Glomerular visceral epithelial cell (primary cell): ENCODE results near the gene MYCT1.
A peak's percentile ranks its signal among the peaks of the same experiment; 100 is the strongest.

Experiments used
- DNase-seq: peaks from one replicate; pipeline ENCODE4 v3.0.0-alpha.2; 2016; ENCODE audit errors: extremely low spot score

Gene MYCT1

GRCh38 chr6:152721956-152722355 lies 24.3 kb downstream of the MYCT1 start:
- DNase-seq: no peak

- no peak for DNase-seq
Observed at GRCh38 chr6:152723398-152723797, 25.7 kb downstream of the MYCT1 start.

- DNase-seq: no peak
Observed at GRCh38 chr6:152726313-152726712, 28.6 kb downstream of the MYCT1 start.

- no peak for DNase-seq
Observed at GRCh38 chr6:152727507-152727906, 29.8 kb downstream of the MYCT1 start.

- DNase-seq: no peak
Observed at GRCh38 chr6:152734630-152735029, 36.9 kb downstream of the MYCT1 start.

- DNase-seq: no peak
Observed at GRCh38 chr6:152736687-152737273, 39.1 kb downstream of the MYCT1 start.

GRCh38 chr6:152745509-152746171 lies 47.9 kb downstream of the MYCT1 start:
- DNase-seq: no peak

- DNase-seq: peak; percentile 37
Observed at GRCh38 chr6:152746172-152746553, 48.5 kb downstream of the MYCT1 start.

GRCh38 chr6:152748843-152749242 lies 51.1 kb downstream of the MYCT1 start:
- no peak for DNase-seq

- DNase-seq: no peak
Observed at GRCh38 chr6:152749336-152749735, 51.6 kb downstream of the MYCT1 start.

- DNase-seq: peak; percentile 24
Observed at GRCh38 chr6:152750694-152751093, 53.0 kb downstream of the MYCT1 start, which contains the start of gene VIP. Gene VIP (plus strand): TSS chr6:152750797. CDS start chr6:152752178, 1,381 bp downstream.

GRCh38 chr6:152765331-152765730 lies 67.6 kb downstream of the MYCT1 start:
- DNase-seq: no peak

- DNase-seq: no peak
Observed at GRCh38 chr6:152769159-152769558, 71.5 kb downstream of the MYCT1 start.

GRCh38 chr6:152769993-152770392 lies 72.3 kb downstream of the MYCT1 start:
- DNase-seq: no peak

- DNase-seq: no peak
Observed at GRCh38 chr6:152771061-152771687, 73.5 kb downstream of the MYCT1 start.
